GM19240 (cell line): ENCODE data around the gene SLC4A3.

Experiments used
- DNase-seq: peaks from one replicate; pipeline ENCODE4 v3.0.0; 2011; ENCODE audit warnings: low spot score; ENCODE audit not compliant: insufficient read length

Gene SLC4A3

DNA sequence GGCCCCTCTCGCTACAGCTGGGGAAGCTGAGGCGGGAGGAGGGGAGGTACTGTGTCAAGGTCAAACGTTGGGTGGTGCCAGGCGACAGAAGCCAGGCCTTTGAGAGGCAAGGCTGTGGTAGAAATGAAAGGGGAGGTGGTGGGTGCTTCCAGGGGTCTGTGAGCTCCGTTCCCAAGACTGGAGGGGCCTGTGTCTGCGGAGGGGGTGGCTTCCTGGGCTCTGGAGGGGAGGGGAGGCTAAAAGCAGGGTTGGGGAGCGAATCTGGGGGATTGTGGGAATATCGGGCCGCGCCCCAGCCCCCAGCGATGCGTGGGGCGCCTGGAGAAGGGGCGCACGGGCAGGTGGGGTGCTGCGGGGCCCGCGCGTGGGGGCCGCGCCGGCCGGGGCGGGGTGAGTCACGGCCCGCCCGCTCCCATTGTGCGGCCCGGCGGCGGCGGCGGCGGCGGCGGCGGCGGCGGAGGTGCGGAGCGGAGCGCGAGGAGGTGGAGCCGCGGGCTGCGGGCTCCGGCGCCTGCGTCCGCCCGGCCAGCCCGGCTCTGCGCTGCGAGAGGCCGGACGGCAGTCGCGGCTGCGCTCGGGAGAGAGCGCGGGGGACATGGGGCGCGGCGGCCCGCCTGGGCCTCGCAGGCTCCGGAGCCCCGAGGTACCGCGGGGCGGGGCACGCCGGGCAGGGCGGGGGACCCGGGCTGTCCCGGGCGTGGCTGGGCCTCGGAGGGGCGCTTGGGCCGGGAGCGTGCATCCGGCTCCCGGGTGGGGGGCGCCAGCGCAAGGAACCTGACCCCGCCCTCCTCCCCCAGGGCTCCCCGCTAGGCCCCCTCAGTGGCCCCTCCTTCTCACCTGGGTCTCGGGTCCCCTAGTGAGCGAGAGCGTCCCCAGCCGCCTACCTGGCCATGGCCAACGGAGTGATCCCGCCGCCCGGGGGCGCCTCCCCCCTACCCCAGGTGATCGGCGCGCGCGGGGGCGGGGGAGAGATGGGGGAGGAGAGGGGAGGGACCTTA lies at the start of gene SLC4A3:
TSS of gene SLC4A3 (plus strand) at position 528 of the 998 bp plus-strand sequence. CDS start at position 891, 363 bp downstream.
- no peak for DNase-seq

DNA sequence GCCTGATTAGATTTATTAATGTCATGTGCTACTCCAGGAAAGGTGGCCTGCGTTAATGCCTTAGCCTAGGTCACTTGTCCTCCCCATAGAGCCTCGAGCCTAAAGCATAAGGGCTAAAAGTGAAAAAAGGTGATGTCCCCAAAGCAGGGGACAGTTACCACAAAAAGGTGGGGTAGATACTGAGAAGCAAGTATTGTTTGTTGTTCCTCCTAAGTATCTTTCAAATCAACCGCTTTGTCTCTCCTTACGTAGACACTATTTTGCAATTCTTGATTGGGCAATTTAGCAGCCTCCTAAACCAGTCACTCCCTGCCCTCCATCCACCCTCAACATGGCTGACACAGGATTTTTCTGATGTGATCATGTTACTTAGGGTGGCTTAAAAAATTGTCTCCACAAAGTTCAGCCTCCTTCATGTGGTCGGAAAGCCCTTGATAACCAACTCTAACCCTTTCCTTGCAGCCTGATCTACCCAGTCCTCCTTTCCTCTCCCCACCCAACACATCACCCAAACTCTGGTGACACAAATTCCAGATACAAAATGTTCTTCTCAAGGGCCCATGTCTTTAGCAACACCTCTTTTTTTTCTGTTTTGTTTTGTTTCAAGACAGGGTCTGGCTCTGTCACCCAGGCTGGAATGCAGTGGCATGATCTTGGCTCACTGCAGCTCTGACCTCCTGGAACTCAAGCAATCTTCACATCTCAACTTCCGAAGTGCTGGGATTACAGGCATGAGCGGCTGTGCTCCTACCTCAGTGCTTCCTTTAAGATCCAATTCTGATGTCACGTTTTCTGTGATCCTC lies 48.4 kb upstream of the SLC4A3 start:
- DNase-seq: no peak

DNA sequence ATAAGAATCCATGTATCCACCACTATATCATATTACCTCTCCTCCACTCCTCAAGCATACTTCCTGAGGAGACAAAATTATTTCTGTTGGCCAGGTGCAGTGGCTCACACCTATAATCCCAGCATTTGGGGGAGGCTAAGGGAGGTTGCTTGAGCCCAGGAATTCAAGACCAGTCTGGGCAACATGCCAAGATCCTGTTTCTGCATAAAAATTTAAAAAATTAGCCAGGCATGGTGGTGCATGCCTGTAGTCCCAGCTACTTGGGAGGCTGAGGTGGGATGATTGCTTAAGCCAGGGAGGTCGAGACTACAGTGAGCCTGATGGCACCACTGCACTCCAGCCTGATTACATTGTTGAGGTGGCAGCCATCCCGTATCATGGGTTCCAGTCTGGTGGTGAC lies 46.1 kb upstream of the SLC4A3 start:
- DNase-seq: no peak

DNA sequence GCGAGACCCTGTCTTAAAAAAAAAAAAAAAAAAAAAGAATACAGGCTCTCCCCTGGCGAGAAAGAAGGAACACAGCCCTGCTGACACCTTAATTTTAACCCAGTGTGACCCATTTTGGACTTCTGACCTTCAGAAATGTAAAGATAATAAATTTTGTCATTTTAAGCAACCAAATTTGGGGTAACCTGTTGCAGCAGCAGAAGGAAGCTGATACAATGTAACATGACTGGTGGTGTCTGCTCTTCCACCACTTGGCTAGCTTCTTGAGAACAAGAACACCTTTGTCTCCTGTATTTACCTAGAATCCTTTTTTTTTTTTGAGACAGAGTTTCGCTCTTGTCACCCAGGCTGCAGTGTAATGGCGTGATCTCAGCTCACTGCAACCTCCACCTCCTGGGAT lies 36.3 kb upstream of the SLC4A3 start:
- DNase-seq: no peak

- no peak for DNase-seq
Measured at GRCh38 chr2:219592736-219593135, 34.7 kb upstream of the SLC4A3 start.

DNA sequence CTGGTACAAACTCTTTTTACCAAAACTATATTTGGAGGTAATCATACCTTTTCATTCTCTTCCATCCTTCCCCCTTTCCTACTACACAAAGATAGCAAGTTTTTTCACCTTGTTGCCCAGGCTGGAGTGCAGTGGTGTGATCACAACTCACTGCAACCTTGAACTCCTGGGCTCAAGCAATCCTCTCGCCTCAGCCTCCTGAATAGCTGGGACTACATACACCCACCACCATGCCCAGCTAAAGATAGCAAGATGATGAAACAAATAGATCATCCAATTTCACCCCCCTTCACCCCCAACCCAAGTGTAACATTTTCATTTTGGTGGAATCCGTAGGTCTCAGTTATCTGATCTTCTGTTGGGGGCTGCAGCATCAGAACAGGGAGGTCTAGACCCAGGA lies 34.3 kb upstream of the SLC4A3 start:
- no peak for DNase-seq

- no peak for DNase-seq
Measured at GRCh38 chr2:219595256-219595655, 32.2 kb upstream of the SLC4A3 start.

- DNase-seq: no peak
Measured at GRCh38 chr2:219596954-219597551, 30.4 kb upstream of the SLC4A3 start.

GRCh38 chr2:219597552-219598307 lies 29.7 kb upstream of the SLC4A3 start, which contains the start of gene STK11IP:
TSS of gene STK11IP (plus strand) at chr2:219597857. CDS start at chr2:219598120, 263 bp downstream.
- peak; percentile 99 for DNase-seq

GRCh38 chr2:219598308-219599078 lies 28.9 kb upstream of the SLC4A3 start:
- no peak for DNase-seq

- no peak for DNase-seq
Measured at GRCh38 chr2:219603771-219604170, 23.7 kb upstream of the SLC4A3 start.

GRCh38 chr2:219605607-219605954 lies 21.8 kb upstream of the SLC4A3 start:
- no peak for DNase-seq

GRCh38 chr2:219607931-219608330 lies 19.5 kb upstream of the SLC4A3 start:
- DNase-seq: no peak

DNA sequence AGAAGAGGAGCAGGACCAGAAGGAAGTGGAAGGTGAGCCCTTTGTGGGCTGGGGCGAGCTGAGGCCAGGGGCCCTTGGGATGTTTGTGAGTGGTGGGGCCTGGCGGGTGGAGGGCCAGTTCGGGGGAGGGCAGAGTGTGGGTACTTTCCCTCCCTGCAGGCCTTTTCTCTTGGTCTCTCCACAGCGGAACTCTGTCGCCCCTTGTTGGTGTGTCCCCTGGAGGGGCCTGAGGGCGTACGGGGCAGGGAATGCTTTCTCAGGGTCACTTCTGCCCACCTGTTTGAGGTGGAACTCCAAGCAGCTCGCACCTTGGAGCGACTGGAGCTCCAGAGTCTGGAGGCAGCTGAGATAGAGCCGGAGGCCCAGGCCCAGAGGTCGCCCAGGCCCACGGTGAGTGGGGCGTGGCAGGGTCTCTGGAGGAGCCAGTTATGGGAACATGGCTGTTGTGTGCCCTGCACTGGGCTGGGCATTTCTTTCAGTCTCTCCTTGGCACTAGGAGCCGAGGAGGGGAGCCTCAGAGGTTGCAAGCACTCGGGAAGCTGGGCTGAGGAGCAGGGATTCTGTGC lies 18.9 kb upstream of the SLC4A3 start:
- no peak for DNase-seq

DNA sequence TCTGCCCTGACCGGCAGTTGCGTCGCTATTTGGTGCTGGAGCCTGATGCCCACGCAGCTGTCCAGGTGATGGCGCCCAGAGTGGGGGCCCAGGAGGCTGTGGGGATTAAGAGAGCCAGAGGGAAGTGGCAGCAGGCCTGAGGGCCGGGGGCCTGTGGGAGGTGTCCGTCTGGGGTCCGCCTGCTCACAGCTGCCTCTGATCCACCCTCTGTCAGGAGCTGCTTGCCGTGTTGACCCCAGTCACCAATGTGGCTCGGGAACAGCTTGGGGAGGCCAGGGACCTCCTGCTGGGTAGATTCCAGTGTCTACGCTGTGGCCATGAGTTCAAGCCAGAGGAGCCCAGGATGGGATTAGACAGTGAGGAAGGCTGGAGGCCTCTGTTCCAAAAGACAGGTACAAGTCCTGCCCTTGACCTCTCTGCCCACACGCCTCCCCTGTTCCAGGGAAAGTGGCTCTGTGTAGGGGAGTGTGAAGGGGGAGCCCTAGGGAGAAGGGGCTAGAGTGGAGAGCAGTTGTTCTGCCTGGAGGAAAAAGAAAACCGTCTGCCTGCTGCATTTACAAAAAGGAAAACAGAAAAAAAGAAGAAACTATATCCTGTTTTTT lies 18.2 kb upstream of the SLC4A3 start:
- no peak for DNase-seq

DNA sequence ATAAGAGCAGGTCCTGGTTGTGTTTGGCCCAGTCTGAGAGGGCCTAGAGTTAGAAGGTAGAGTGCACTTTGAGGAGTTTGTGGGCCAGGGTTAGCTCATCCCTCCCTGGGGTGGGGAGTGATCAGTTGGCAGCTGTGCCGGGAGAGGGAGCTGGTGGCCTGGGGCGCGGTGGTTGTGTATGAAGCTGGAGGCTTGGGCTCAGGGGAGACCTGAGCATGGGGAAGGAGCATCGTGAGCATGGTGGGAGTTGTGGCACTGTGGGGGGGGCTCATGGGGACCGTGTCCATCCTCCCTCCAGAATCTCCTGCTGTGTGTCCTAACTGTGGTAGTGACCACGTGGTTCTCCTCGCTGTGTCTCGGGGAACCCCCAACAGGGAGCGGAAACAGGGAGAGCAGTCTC lies 16.1 kb upstream of the SLC4A3 start:
- DNase-seq: no peak

DNA sequence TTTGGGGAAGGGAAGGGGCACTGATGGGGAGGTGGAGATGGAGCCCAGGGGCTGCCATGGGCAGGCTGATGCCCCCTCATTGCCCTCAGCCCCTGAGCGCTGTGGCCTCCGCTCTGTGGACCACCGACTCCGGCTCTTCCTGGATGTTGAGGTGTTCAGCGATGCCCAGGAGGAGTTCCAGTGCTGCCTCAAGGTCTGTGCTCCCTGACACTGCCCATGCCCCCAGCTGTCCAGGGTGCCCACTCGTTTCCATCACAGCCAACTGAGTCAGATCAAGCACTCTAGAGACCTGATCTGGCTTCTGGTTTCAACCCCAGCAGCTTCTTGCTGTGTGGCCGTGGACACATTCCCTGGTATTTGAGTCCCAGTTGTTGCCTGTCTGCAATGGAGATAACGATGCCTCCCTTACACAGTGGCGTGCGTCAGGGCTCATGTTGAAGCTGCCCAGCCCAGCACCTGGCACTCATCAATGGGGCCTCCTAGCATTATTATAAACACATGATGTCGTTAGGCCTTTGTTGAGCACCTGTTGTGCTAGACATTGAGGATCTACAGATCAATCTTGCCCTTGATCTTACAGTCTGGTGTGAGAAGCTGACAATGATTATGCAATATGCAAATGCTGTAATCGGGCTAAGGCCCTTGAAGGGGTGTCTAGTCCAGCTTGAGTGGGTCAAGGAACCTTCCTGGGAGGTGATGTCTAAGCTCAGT lies 15.4 kb upstream of the SLC4A3 start:
- DNase-seq: no peak

DNA sequence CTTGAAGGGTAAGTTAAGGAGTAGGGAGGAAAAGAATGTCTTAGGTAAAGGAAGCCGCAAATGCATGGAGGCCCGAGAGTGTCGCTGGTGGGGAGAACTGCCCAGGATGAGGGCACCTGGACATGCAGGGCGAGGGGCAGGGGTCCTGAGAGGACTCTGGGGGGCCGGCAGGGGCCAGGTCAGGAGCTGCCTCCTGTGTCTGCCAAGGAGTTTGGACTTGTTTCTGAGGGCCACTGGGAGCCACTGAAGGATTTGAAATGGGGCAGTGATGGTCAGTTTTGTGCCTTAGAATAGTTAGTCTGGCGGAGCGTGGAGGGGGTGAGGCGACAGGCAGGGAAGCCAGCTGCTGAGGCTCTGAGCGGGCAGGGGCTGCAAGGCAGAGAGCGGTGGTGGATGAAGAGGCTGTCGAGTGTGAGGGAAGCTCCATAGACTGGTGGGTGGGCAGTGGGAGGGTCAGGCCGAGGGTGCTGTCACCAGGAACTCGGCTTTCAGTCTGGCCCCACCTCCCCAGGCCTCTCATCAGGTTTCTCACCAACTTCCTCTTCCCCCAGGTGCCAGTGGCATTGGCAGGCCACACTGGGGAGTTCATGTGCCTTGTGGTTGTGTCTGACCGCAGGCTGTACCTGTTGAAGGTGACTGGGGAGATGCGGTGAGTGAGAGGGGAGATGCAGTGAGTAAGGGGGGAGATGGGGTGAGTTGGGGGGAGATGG lies 14.7 kb upstream of the SLC4A3 start:
- DNase-seq: no peak
